GM19035 (cell line): ENCODE measurements around the gene GAPDH.
"Not testable (repeated sequence)": the region's sequence is repeated elsewhere in the genome, so short reads cannot be mapped to it uniquely, and the experiment has no call there.

Source experiments
- ATAC-seq: cut with Tn5 transposase; IDR thresholded peaks from one replicate; pipeline ENCODE4 v1.9.1; 2021; ENCODE audit not compliant: unreplicated experiment

Gene GAPDH

GRCh38 chr12:6541371-6542165, 7.3 kb downstream of the GAPDH start:
- no peak for ATAC-seq

GRCh38 chr12:6542209-6543009, 8.1 kb downstream of the GAPDH start:
- ATAC-seq: no peak

- ATAC-seq: no peak
Observed at GRCh38 chr12:6546016-6546415, 11.7 kb downstream of the GAPDH start.

GRCh38 chr12:6547566-6547965, 13.2 kb downstream of the GAPDH start:
- no peak for ATAC-seq

- no peak for ATAC-seq
Observed at GRCh38 chr12:6547987-6548386, 13.7 kb downstream of the GAPDH start.

- ATAC-seq: no peak
Observed at GRCh38 chr12:6548556-6548955, 14.2 kb downstream of the GAPDH start.

DNA sequence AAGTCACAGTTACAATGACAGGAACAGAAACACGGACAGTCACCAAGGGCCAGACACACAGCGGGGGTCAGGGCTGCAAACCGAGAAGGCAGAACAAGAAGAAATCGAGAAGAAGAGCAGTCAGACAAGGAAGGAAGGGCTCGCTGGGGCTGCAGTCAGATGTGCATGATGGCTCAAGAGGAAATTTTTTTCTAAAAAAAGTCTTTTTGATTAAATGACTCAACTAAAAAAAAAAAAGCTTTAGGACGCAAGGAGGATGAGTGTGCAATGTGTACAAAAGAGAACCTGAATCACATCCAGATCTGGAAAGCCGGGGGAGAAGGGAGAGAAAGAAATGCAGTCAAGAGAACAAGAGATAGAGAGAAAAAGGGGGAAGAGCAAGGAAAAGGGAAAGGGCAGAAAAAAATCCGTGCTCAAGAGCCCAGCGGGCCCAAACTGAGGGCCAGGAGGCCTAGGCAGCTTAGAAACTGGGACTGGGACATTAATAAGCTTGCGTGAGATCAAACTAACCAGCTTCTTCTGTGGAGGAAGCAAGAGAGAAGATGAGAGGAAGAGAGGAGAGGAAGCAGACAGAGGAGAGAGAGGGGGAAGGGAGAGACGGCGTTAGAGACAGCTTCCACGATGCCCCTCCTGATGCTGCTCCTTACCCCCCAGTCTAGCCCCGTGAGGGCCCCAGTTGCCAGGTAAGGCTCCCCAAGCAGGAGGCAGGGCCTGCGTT, 14.8 kb downstream of the GAPDH start:
- ATAC-seq: no peak

GRCh38 chr12:6549684-6550151, 15.4 kb downstream of the GAPDH start:
- ATAC-seq: no peak

- no peak for ATAC-seq
Observed at GRCh38 chr12:6550294-6551062, 16.2 kb downstream of the GAPDH start.

DNA sequence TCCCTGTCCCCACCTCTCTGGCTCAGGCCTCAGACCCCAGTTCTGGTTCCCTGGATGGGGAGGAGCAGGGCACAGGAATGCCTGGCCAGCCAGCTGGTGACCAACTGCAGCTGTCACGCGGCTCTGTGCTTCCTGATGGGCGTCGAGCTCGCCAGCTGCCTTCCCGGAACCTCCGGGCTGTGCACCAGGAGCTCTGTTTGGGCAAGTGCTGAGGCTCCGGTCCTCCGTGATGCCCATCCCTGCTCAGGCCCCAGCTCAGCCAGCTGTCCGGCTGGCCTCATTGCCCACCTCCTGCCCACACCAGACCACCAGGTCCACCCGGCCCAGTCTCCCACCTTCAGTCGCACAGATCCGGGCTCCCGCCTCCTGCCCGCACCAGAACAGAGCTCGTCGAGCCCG, 16.7 kb downstream of the GAPDH start:
- no peak for ATAC-seq

GRCh38 chr12:6551496-6552139, 17.3 kb downstream of the GAPDH start:
- no peak for ATAC-seq

DNA sequence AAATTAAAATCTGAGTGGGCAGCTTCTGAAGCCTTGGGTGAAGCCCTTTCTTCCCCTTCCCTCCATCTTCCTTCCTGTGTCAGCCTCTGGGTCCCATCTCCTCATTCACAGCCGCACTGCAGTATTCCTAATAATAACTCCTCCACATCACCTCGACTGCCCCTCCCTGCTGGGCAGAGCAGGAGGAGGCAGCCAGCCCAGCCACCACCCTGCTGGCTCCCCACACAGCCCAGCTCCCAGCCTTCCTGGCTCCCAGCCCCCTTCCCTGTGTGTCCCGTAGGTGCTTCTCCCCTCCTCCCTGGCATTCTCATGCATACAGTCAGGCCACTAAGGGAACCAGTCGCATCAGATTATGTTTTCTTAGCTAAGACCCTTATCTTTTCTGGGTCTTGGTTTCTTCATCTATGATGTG, 17.8 kb downstream of the GAPDH start:
- no peak for ATAC-seq

- ATAC-seq: no peak
Observed at GRCh38 chr12:6553051-6553868, 18.9 kb downstream of the GAPDH start.

DNA sequence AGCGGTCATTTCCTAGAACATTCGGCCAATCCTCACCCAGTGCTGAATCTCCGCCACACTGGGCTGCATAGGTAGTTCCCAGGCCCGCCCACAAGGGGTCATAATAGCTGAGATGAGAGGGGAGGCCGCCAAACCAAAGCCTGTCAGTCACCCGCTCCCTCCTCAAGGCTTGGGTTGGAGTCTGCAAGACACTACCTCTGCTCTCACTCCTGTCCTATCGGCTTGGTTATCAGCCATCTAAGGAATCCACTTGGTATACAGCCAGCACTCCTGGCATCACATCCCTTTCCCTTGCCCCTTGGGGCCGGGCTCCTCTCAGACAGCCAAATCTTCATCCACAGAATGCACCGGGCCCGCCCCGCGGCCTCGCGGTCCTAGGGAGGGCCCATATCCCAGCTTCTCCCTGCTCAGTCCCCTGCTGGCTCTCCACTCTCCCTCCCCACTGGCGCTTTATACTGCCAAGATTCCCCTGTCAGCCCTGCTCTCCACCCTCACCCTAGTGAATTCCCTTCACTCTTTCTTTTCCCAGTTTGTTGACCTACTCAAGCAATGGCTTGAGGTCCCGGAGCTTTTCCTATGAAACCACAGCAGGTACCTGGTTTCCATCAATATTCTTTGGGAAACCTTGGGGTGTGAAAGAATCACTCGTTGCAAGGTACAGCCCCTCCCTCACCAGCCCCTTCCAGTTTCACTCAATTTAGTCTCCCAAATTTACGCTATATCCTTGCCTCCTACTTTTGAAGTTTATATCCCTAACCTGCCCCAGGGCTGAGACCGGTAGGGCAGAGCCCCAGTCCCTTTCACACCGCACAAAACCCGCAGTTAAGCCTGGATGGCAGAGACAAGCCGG, 20.1 kb downstream of the GAPDH start:
- ATAC-seq: peak; percentile 51

GRCh38 chr12:6555018-6555691, 20.8 kb downstream of the GAPDH start:
- peak; percentile 4 for ATAC-seq

DNA sequence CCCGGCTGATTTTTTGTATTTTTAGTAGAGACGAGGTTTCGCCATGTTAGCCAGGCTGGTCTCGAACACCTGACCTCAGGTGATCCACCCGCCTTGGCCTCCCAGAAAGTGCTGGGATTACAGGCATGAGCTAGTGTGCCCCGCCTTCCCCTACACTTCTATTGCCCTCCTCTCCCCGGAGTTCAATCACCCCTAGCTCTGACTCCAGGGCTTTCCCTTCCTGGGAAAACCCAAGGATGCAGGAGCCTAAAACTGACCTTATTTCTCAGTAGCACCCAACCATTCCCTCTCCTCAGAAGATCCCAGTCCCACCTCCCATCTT, 22.1 kb downstream of the GAPDH start:
- ATAC-seq: not testable (repeated sequence)

GRCh38 chr12:6556857-6557256, 22.5 kb downstream of the GAPDH start:
- no peak for ATAC-seq
